HG02588 (cell line): ENCODE data around the gene BLOC1S1.

Experiments used
- ATAC-seq: cut with Tn5 transposase; IDR thresholded peaks from one replicate; pipeline ENCODE4 v1.9.1; 2021; ENCODE audit warnings: mild to moderate bottlenecking, moderate library complexity; ENCODE audit not compliant: unreplicated experiment

Gene BLOC1S1

DNA sequence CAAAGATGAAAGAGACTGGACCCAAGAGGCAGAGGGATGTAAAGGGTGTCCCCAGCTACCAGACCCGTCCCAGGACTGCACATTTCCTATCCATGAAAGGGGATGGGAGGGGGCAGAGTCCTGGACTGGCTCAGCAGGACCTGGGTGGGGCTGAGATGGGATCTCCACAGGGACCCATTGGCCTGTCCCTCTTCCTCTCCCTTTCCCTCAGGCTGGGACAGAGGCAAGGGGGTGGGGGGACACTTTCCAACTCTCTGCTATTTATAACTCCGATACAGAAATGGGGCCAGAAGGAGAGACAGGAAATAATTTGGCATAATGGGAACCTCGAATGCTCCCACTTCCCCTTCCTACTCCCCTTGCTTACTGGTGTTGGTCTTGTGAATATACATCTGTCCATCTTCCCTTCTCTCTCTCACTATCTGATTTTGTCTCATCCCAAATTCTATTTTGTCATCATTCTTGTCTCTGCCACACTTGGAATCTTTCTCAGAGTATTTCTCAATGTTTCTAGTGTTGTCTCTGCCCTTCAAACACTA, 7.1 kb upstream of the BLOC1S1 start:
- no peak for ATAC-seq

DNA sequence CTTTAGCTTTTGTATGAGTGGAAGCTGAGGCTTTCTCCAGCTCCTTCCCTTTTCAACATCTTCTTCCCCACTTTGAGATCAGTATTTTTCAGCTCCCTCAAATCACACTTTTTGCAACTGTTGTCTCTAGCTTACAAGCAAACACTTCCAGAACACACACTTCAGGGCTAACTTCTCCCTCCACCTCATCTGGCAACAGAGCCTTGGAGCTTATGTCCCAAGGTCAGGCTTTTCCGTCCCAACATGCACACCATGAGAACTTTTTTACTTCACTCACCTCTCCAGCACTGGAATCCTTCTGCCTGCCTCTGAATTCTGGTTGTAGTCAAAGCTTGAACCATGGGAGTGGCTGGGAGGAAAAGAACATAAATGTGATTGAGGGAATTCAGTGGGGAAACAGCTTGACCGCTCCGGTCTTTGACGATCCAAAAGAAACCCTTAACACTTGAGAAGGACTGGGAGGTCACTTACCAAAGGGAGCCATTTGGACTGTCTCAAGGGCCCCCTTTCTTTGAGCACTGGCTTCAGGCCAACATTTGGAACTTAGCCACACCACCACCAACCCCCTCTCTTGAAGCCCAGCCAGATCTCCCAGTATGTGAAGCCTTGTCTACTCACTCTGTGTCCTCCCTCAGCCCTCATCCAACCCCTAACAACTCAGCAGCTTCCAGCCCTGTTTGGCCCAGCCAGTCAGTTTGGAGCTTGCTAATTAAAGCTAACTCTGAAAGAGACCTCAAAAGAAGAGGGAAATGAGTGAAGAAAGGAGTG, 3.9 kb upstream of the BLOC1S1 start:
- no peak for ATAC-seq

DNA sequence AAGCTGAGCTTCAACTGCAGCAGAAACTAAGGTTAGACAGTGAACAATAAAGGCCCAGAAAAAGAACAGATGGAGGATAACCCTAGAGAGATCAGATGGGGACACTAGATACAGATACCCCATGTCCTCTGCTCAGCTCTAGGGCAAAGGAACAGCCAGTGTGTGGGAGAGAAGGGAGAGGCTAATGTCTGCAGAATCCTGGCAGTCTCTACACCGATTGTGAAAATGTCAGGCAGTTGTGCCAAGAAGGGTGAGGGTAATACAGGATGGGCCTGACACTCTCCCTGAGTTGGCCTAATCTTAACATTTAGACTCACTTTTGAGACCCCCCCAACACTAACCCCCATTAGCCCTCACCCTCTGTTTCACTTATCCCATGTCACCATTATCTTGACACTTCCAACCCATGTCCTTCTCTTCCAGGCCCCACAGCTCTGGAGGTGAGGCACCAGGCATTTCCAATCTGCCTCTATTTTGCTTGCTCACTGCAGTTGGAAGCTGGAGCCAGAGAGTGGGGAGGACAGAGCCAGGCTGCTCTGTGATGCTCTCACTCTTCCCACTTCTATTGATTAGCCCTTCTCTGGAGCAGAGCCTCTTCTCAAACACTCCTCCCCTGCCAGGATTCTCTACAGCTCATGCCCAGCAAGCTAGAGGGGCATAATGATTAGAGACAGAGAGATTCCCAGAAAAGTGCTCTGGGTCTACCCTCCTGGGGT, 3.0 kb upstream of the BLOC1S1 start:
- no peak for ATAC-seq

- no peak for ATAC-seq
Measured at GRCh38 chr12:55713721-55714120, 2.1 kb upstream of the BLOC1S1 start.

- ATAC-seq: no peak
Measured at GRCh38 chr12:55715169-55715764, 579 bp upstream of the BLOC1S1 start.

- ATAC-seq: no peak
Measured at GRCh38 chr12:55716582-55716957, 724 bp downstream of the BLOC1S1 start.

DNA sequence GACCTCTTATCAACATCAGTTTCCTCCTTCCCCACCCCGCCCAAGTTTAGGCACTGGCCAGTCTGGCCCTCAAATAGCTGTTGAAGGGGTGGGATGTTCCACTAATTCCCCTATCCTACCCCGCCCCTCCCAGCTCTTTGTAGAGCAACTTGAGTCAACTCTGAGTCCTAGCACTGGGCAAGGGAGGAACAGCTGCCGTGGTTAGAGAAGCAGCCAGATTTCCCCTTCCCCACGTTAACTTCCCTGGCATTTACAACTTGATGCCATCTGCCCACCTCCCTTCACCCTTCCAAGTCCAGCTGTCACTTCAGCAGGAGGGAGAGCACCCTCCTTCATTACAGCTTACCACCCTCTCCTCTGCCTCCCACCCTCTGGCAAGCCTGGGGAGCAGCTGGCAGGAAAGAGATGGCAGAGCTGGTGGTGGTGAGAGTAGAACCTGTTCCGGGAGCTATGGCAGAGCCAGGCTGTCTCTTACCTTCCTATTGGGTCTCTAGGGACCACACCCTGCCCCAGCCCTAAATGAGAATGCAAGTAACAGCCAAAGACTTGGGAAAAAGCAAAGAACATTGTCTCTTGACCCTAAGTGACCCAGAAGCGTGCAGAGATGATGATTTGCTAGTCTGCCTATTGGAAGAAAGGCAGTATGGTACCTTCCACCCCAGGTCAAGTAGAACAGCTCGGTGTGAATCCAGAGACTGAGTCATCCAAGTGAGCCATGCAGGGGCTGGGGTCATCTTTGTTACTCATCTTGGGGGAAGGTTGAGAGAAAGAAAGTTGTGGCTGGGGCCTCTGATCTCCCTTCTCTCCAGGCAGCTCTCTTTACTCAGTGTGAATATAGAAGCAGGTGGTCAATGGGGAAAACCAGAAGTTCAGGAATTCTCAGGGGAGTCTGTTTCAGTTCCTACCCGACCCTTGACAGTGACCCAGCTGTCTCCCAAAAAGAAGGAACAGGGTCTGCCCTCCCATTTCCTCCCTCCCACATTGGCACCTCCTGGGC, 1.5 kb downstream of the BLOC1S1 start:
- no peak for ATAC-seq

DNA sequence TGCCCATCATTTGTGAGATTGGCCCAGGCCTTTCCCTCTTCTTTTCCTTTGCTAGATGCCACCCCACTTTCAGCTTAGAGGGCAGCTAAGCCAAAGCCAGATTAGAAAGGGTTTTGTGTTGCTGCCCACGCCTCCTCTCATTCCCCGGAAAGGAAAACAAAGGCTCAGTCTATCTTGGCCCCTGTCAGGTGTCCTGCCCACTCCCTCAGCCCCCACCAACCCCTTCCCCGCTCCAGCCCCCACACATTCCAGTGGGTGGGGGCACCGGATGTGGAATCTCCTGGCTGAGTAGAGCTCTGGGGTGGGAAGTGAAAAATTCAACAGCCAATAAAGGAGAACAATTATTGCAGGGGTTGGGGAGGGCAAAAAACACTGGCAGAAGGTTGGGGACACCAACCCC, 2.2 kb downstream of the BLOC1S1 start:
- no peak for ATAC-seq

DNA sequence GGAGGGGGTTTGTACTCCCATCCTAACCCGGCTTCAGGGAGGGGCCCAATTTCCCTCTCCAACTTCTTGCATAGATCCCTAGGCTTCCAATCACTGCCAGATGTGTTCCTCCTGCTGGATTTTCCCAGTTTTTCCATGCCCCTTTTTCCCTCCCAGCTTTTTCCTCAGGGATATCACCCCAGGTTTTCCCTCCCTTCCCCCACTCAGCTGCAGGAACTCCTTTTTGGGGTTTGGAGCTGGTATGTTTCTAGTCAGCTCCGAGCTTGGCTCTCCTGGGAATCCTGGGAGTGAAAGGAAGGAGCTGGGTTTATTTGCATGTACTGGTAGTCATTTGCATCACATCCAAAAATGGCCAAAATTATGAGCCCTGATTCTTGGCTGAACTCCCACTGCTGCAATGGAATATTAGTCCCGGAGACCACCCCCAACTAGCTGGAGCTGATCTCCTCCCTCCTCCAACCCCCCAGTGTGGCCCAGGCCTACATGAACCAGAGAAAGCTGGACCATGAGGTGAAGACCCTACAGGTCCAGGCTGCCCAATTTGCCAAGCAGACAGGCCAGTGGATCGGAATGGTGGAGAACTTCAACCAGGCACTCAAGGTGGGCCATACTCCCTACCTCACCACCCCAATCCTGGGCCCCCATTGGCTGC, 2.9 kb downstream of the BLOC1S1 start:
- ATAC-seq: no peak

DNA sequence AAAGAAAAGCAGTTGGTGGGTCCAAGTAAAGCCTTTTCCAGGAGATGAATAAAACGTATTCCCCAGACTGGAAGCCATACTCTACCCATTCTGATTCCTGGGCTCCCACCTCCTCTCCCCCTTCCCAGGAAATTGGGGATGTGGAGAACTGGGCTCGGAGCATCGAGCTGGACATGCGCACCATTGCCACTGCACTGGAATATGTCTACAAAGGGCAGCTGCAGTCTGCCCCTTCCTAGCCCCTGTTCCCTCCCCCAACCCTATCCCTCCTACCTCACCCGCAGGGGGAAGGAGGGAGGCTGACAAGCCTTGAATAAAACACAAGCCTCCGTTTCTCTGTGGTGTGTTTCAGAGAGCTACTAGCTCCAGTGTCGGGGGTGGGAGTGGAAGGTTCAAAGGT, 3.5 kb downstream of the BLOC1S1 start:
- no peak for ATAC-seq

DNA sequence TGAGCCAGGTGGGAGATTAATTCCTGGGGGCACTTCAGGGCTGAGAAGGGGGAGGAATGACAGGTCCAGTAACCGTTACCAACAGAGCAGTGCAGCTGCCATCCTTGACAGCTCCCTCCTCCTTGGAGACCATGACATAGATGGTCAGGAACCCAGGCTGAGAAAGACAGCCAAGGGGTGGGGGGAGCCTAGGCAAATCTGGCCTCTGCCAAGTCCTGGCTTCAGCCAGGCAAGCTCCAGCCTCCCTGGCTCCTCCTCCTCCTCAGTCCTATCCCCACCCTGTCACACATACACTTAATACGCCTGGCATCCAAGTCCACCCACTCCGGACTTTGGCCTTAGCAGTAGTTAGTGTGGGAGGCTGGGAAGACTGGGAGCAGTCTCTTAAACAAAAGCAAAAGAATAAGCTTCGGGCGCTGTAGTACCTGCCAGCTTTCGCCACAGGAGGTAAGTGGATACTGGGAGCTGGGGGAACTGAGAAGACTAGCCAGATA, 4.3 kb downstream of the BLOC1S1 start, which contains the start of gene RDH5:
Gene RDH5 (plus strand): TSS at position 323 of the 494 bp plus-strand sequence. CDS start 792 bp downstream, outside the sequence.
- ATAC-seq: no peak

GRCh38 chr12:55720894-55721444, 5.1 kb downstream of the BLOC1S1 start:
- ATAC-seq: no peak

GRCh38 chr12:55721601-55722213, 5.9 kb downstream of the BLOC1S1 start:
- no peak for ATAC-seq

DNA sequence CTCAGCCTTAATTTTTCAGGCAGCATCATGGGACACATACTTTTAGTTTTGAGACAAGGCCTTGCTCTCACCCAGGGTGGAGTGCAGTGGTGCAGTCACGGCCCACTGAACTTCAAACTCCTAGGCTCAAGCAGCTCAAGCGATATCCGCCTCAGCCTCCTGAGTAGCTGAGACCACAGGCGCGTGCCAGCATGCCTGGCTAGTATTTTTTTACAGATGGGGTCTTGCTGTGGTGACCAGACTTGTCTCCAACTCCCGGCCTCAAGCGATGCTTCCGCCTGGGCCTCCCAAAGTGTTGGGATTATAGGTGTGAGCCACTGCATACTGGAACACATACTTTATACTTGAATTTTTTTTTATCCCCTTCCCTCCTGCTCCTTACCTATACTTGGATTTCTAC, 7.1 kb downstream of the BLOC1S1 start:
- no peak for ATAC-seq

DNA sequence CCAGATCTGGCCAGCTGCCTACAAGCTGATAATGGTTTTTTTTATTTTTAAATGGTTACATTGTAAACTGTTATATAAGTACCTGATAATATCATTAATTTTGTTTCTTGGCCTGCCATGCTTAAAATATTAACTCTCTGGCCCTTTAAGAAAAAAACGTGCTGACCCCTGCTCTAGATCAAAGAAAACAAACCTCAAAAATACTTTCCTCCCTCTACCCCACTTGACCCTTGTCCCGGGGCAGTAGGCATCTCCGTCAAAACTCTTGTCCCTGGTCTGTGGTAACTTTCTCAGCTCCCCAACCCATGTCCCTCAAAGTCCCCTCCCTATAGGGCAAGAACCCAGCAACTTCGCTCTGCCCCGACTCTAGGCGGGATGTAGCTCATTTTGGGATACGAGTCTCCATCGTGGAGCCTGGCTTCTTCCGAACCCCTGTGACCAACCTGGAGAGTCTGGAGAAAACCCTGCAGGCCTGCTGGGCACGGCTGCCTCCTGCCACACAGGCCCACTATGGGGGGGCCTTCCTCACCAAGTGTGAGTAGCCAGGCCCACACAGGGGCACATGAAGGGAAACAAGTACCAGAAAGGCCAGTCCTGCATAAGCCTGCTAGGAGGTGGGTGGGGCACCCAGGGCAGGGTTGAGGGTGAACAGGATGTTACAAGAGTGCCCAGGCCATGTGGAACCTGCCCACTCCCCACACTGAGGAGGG, 7.8 kb downstream of the BLOC1S1 start:
- no peak for ATAC-seq

GRCh38 chr12:55724226-55724939, 8.5 kb downstream of the BLOC1S1 start:
- peak; percentile 26 for ATAC-seq

GRCh38 chr12:55724940-55725309, 9.1 kb downstream of the BLOC1S1 start:
- ATAC-seq: no peak

DNA sequence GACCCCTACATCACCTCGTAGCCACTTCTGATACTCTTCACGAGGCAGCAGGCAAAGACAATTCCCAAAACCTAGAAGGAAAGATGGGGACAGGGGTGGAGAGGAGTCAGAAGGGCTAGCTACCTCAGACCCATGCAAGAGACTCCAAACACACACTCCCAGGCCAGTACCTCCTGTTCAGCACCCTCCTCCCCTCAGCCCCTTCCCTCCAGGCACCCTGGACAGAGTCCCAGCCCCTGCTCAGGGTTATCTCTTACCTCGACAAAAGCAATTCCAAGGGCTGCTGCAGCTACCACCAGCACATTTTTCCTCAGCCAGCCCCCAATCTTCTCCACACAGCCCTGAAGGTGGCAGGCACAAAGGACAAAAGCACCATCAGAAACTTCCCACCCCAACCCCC, 9.7 kb downstream of the BLOC1S1 start:
- no peak for ATAC-seq
